Cardiac muscle cell (in vitro differentiated cells and primary cell): Measurements from ENCODE around the gene DUS1L. TPM values are rescaled to one million over a fixed set of nuclear protein-coding genes. Genes with fewer than 3 reads are reported as not detected.

ENCODE experiments used
- DNase-seq, 2 donors: peaks; one replicate each; pipeline versions ENCODE4 v3.0.0 to v3.0.0-alpha.2; 2010 to 2017; ENCODE audit warnings: low read depth in 1 of 2, low spot score in 1 of 2
- H3K27ac ChIP-seq: fragments of 200-600 bp; sonication (generic); 2 replicates; pipeline ENCODE4 v1.5.1; 2016
- H3K27me3 ChIP-seq: fragments of 200-600 bp; sonication (generic); 2 replicates; pipeline ENCODE4 v1.6.0; 2016; ENCODE audit warnings: control low read depth
- H3K36me3 ChIP-seq: fragments of 200-600 bp; sonication (generic); 2 replicates; pipeline ENCODE4 v1.5.1; 2016; ENCODE audit warnings: control low read depth
- H3K4me1 ChIP-seq: fragments of 200-600 bp; sonication (generic); 2 replicates; pipeline ENCODE4 v1.8.1; 2017; ENCODE audit warnings: low read depth, mild to moderate bottlenecking, mixed run types
- H3K4me3 ChIP-seq: fragments of 200-600 bp; sonication (generic); 2 replicates; pipeline ENCODE4 v1.5.1; 2016; ENCODE audit warnings: mild to moderate bottlenecking
- H3K9me3 ChIP-seq: fragments of 200-600 bp; sonication (generic); 2 replicates; pipeline ENCODE4 v1.5.1; 2017; ENCODE audit warnings: low read depth, mild to moderate bottlenecking, control low read depth
- polyA plus RNA-seq: library from polyadenylated mRNA; unstranded; fragments of >200 nt; fragmentation: Nextera tagmentation; extraction: Ambion mirVana; gene quantifications from 2 replicates; pipeline ENCODE4 v1.2.1, GENCODE V29; 2016
- total RNA-seq: library from RNA; depleted of rRNA; stranded (reverse); fragments of >200 nt; gene quantifications from 2 replicates; pipeline ENCODE4 v1.2.3, GENCODE V29; 2016
- TF ChIP-seq, protein P1 (sequence below): IDR thresholded peaks from 2 replicates; pipeline ENCODE4 v1.5.1; 2012; ENCODE audit warnings: low read depth, mild to moderate bottlenecking, low read length

Gene DUS1L
- total and polyA plus RNA-seq, 2 experiments from 2014 or later = 183 to 184 TPM

DNA sequence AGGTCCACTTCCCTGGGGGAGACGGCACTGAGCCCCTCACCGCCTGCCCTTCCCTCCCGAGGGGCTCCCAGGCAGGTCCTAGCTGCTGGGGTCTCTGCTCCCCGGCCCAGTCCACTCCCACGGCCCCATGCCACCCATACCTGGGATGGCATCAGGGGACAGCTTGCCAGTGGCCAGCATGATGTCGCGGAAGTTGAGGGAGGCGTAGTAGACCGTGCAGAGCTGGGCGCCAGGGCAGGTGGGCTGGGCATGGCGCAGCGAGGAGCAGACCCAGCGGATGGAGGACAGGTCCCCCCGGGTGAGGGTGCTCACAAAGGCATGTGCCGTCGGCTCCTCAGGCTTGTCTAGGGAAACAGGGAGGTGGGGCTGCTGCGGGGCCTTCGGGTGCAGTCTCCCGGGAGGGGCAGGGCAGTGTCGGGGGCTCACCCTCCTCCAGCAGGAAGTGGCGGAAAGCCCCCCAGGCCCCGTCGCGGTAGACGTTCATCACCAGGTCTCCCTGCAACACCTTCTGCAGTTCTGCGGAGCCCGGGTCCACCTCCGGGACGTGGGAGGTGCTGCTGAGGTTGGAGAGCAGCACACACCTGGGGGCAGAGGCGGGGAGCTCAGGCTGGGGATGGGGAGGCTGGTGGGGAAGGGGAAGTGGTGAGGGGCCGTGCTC is 18.9 kb upstream of the DUS1L start:
- no peak for DNase-seq
- H3K4me1 ChIP-seq = no peaks in the 10 kb centered on the region
- H3K27ac ChIP-seq = no peak overlapping the region
- no peak overlapping the region for H3K4me3 ChIP-seq
- H3K9me3 ChIP-seq = no peaks in the 10 kb centered on the region
- no peaks in the 10 kb centered on the region for H3K27me3 ChIP-seq
- TF ChIP-seq, protein P1, sequence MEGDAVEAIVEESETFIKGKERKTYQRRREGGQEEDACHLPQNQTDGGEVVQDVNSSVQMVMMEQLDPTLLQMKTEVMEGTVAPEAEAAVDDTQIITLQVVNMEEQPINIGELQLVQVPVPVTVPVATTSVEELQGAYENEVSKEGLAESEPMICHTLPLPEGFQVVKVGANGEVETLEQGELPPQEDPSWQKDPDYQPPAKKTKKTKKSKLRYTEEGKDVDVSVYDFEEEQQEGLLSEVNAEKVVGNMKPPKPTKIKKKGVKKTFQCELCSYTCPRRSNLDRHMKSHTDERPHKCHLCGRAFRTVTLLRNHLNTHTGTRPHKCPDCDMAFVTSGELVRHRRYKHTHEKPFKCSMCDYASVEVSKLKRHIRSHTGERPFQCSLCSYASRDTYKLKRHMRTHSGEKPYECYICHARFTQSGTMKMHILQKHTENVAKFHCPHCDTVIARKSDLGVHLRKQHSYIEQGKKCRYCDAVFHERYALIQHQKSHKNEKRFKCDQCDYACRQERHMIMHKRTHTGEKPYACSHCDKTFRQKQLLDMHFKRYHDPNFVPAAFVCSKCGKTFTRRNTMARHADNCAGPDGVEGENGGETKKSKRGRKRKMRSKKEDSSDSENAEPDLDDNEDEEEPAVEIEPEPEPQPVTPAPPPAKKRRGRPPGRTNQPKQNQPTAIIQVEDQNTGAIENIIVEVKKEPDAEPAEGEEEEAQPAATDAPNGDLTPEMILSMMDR = no peak
- peaks cover 87% of the 10 kb centered on the region for H3K36me3 ChIP-seq

DNA sequence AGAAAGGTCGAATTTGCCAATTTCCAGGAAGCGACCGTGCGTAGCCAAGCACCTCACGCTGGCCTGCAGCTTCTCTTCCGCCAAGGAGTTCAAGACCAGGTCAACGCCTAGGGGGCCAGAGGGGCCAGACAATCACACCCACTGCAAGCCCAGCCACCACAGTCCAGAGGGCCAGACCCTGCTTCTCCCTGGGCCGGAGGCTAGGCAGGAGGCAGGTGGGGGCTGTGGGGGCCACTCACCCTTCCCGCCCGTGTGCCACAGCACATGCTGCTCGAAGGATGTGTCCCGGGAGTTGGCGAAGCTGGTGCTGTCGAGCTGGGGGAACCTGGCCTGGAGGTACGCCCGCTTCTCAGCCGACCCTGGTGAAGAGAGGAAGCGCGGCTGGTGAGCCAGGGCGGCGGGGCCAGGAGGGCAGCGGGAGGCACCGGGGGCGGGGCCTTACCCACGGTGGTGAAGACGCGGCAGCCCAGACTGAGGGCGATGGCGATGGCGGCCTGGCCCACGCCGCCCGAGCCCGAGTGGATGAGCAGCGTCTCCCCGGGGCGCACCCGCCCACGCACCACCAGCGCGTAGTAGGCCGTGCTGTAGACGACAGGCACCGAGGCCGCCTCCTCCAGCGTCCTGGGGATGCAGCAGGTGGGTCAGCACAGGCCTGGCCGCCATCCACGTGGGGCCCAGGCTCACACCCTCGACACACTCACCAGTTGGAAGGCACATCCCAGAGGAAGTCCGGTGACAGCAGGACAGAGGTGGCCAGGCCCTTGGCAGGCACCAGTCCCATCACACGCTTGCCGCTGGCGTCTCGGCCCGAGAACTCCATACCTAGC is 18.1 kb upstream of the DUS1L start:
- TF ChIP-seq, protein P1 = no peak
- Histone ChIP-seq H3K27ac (no peak overlapping the region), H3K4me3 (no peak overlapping the region), H3K9me3 (no peaks in the 10 kb centered on the region), H3K27me3 (no peaks in the 10 kb centered on the region), H3K4me1 (no peaks in the 10 kb centered on the region), H3K36me3 (peaks cover 84% of the 10 kb centered on the region)
- no peak for DNase-seq

DNA sequence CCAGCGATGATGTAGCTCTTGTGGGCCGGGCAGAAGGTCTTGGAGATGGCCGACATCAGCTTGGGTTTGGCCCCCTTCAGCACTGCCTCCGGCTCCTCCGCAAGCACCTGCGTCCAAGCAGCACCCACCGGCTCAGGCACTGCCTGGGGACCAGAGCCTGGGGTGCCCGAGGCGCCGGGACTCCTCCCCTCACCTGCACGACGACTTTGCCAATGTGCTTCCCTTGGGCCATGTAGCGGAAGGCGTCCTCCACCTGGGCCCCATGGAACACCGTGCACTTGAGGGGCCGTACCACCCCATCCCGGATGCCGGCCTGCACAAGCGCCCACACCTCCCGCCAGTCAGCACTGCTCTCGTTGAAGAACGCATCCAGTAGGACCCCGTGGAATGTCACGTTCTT is 17.4 kb upstream of the DUS1L start:
- Histone ChIP-seq H3K36me3 (peaks cover 77% of the 10 kb centered on the region), H3K4me1 (no peaks in the 10 kb centered on the region)

DNA sequence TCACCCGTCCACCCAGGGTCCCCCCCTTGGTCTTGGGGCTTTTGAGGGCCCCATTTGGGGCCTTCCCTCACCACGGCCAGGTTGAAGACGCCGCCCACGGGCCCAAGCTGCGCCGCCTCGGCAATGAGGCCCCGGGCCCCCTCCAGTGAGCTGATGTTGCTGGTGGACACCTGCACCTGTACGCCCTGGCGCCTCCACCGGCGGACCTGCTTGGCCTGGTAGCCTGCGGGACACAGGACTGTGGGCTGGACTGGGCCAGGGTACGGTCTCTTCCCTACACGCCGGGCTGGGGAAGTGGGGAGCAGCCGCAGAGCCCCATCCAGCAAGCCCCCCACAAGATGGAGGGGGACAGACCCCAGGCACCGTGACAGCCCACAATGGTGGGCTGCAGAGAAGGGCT is 16.9 kb upstream of the DUS1L start:
- H3K27ac ChIP-seq = no peak overlapping the region
- peaks cover 74% of the 10 kb centered on the region for H3K36me3 ChIP-seq
- no peaks in the 10 kb centered on the region for H3K9me3 ChIP-seq
- no peak for DNase-seq
- H3K4me3 ChIP-seq = no peak overlapping the region
- H3K27me3 ChIP-seq = no peaks in the 10 kb centered on the region
- no peaks in the 10 kb centered on the region for H3K4me1 ChIP-seq
- TF ChIP-seq, protein P1 = no peak

More for the DNA sequence above, 17.4 kb upstream of the DUS1L start:
- DNase-seq = no peak
- TF ChIP-seq, protein P1 = no peak
- no peak overlapping the region for H3K4me3 ChIP-seq
- H3K27ac ChIP-seq = no peak overlapping the region
- H3K9me3 ChIP-seq = no peaks in the 10 kb centered on the region
- no peaks in the 10 kb centered on the region for H3K27me3 ChIP-seq

DNA sequence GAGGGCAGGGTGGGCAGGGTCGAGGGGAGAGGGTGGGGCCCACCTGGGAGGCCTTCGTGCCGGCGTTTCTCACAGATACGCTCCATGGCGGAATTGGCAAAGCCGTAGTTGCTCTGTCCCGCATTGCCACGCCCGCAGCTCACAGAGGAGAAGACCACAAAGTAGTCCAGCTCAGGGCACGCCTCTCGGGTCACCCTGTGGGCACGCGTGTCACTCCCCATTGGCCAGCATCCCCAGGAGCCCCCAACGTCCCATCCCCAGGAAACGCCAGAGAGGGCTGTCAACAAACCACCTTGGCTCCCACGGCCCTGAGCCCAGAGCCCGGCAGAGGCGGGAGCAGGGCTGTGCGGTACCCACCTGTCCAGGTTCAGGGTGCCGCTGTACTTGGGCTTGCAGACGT is 16.4 kb upstream of the DUS1L start:
- no peaks in the 10 kb centered on the region for H3K4me1 ChIP-seq
- no peak overlapping the region for H3K27ac ChIP-seq
- H3K27me3 ChIP-seq = no peaks in the 10 kb centered on the region
- H3K36me3 ChIP-seq = peaks cover 70% of the 10 kb centered on the region
- no peak for DNase-seq
- no peak overlapping the region for H3K4me3 ChIP-seq
- H3K9me3 ChIP-seq = no peaks in the 10 kb centered on the region
- TF ChIP-seq, protein P1 = no peak
